Astrocyte (in vitro differentiated cells and primary cell): ENCODE data around the gene TMBIM1. TPM values are rescaled to one million over a fixed set of nuclear protein-coding genes. Genes with fewer than 3 reads are reported as not detected.

Experiments used
- DNase-seq: peaks from one replicate; pipeline ENCODE4 v3.0.0-alpha.2; 2010; ENCODE audit warnings: low read depth
- FAIRE-seq: peaks from 2 replicates; lab custom pipeline; 2011; peaks lifted over from hg19 to GRCh38; lab: Jason Lieb, UNC
- H2AFZ ChIP-seq: 2 replicates; pipeline ENCODE4 v1.6.0; 2012; ENCODE audit warnings: low read depth, low read length, inconsistent platforms
- H3K27ac ChIP-seq: 2 replicates; pipeline ENCODE4 v1.5.1; 2011; ENCODE audit warnings: low read depth, low read length, inconsistent platforms
- H3K27me3 ChIP-seq: 2 replicates; pipeline ENCODE4 v1.6.0; 2011; ENCODE audit warnings: low read length, inconsistent platforms; ENCODE audit not compliant: insufficient read depth
- H3K36me3 ChIP-seq: 2 replicates; pipeline ENCODE4 v1.5.1; 2011; ENCODE audit warnings: low read length, inconsistent platforms; ENCODE audit not compliant: insufficient read depth
- H3K4me1 ChIP-seq: 2 replicates; pipeline ENCODE4 v1.5.1; 2011; ENCODE audit warnings: low read length, inconsistent platforms; ENCODE audit not compliant: insufficient read depth
- H3K4me2 ChIP-seq: 2 replicates; pipeline ENCODE4 v1.6.0; 2012; ENCODE audit warnings: low read length, inconsistent platforms
- H3K4me3 ChIP-seq: 2 replicates; pipeline ENCODE4 v1.5.1; 2011; ENCODE audit warnings: low read depth, mild to moderate bottlenecking, low read length, inconsistent platforms; ENCODE audit not compliant: insufficient read depth
- H3K79me2 ChIP-seq: 2 replicates; pipeline ENCODE4 v1.6.0; 2012; ENCODE audit warnings: mild to moderate bottlenecking, low read length, inconsistent platforms; ENCODE audit not compliant: insufficient read depth
- H3K9ac ChIP-seq: 2 replicates; pipeline ENCODE4 v1.6.0; 2012; ENCODE audit warnings: mild to moderate bottlenecking, low read length, inconsistent platforms
- H3K9me3 ChIP-seq: 2 replicates; pipeline ENCODE4 v1.5.1; 2012; ENCODE audit warnings: low read depth, mild to moderate bottlenecking, low read length, inconsistent platforms; ENCODE audit not compliant: insufficient read depth
- H4K20me1 ChIP-seq: 2 replicates; pipeline ENCODE4 v1.6.0; 2012; ENCODE audit warnings: low read length, inconsistent platforms; ENCODE audit not compliant: insufficient read depth
- H3K27ac Mint-ChIP-seq: one replicate; pipeline ENCODE4 v1.8.0; 2021; ENCODE audit warnings: mild to moderate bottlenecking, mixed read lengths; ENCODE audit not compliant: unreplicated experiment
- H3K27me3 Mint-ChIP-seq: one replicate; pipeline ENCODE4 v1.8.0; 2021; ENCODE audit warnings: low read depth, mixed read lengths; ENCODE audit not compliant: unreplicated experiment
- H3K36me3 Mint-ChIP-seq: one replicate; pipeline ENCODE4 v1.8.0; 2021; ENCODE audit warnings: low read depth, mixed read lengths; ENCODE audit not compliant: unreplicated experiment
- H3K4me1 Mint-ChIP-seq: one replicate; pipeline ENCODE4 v1.8.0; 2021; ENCODE audit warnings: low read depth, mixed read lengths; ENCODE audit not compliant: unreplicated experiment
- H3K4me3 Mint-ChIP-seq: one replicate; pipeline ENCODE4 v1.8.0; 2021; ENCODE audit warnings: mild to moderate bottlenecking, moderate library complexity, mixed read lengths; ENCODE audit not compliant: unreplicated experiment
- H3K9me3 Mint-ChIP-seq: one replicate; pipeline ENCODE4 v1.8.0; 2021; ENCODE audit warnings: mild to moderate bottlenecking, mixed read lengths; ENCODE audit not compliant: unreplicated experiment
- CTCF ChIP-seq: IDR thresholded peaks from 2 replicates; pipeline ENCODE4 v1.5.1; 2011; ENCODE audit warnings: low read depth, mild to moderate bottlenecking, inconsistent platforms, low read length, moderate library complexity; ENCODE audit not compliant: insufficient read depth
- EZH2 ChIP-seq: IDR thresholded peaks from 2 replicates; pipeline ENCODE4 v1.6.1; 2012; ENCODE audit warnings: mild to moderate bottlenecking, low read length, inconsistent platforms; ENCODE audit not compliant: insufficient read depth
- total RNA-seq: library from RNA; stranded (reverse); gene quantifications from 2 replicates; pipeline ENCODE4 v1.2.1, GENCODE V29; 2021

TMBIM1 gene
- total RNA-seq, 1 donor from 2014 or later, result 37.2 TPM

- DNase-seq (no peak), FAIRE-seq (no peak)
- no peak overlapping the region for H3K27ac Mint-ChIP-seq
- H3K79me2 ChIP-seq, result no peaks in the 10 kb centered on the region
- no peaks in the 10 kb centered on the region for H3K36me3 Mint-ChIP-seq
- peaks cover 2% of the 10 kb centered on the region for H3K9me3 Mint-ChIP-seq
- no peaks in the 10 kb centered on the region for H3K36me3 ChIP-seq
- no peak overlapping the region for H3K4me3 Mint-ChIP-seq
- no peak overlapping the region for H3K4me2 ChIP-seq
- no peaks in the 10 kb centered on the region for H3K9me3 ChIP-seq
- no peaks in the 10 kb centered on the region for H4K20me1 ChIP-seq
- peaks cover 3% of the 10 kb centered on the region for H3K4me1 Mint-ChIP-seq
- H3K27me3 ChIP-seq, result no peaks in the 10 kb centered on the region
- no peak overlapping the region for H3K27ac ChIP-seq
- H3K4me1 ChIP-seq, result no peaks in the 10 kb centered on the region
- H2AFZ ChIP-seq, result no peak overlapping the region
- no peak overlapping the region for H3K9ac ChIP-seq
- no peak for TF ChIP-seq CTCF
- no peak overlapping the region for H3K4me3 ChIP-seq
- peaks cover 7% of the 10 kb centered on the region for H3K27me3 Mint-ChIP-seq
Observed at GRCh38 chr2:218310853-218311540, 18.7 kb upstream of the TMBIM1 start.

- Mint-ChIP-seq H3K4me1 (peaks cover 3% of the 10 kb centered on the region), H3K27me3 (peaks cover 11% of the 10 kb centered on the region), H3K36me3 (no peaks in the 10 kb centered on the region), H3K4me3 (peak overlapping the region; percentile 66), H3K9me3 (peaks cover 5% of the 10 kb centered on the region), H3K27ac (no peak overlapping the region)
- Histone ChIP-seq H3K9me3 (no peaks in the 10 kb centered on the region), H3K27ac (no peak overlapping the region), H3K4me3 (no peak overlapping the region), H3K79me2 (no peaks in the 10 kb centered on the region), H3K4me1 (no peaks in the 10 kb centered on the region), H3K9ac (no peak overlapping the region), H4K20me1 (no peaks in the 10 kb centered on the region), H3K4me2 (no peak overlapping the region), H3K36me3 (no peaks in the 10 kb centered on the region), H3K27me3 (no peaks in the 10 kb centered on the region), H2AFZ (no peak overlapping the region)
- no peak for DNase-seq
- TF ChIP-seq CTCF (no peak), EZH2 (no peak)
- no peak for FAIRE-seq
Observed at GRCh38 chr2:218307415-218308090, 15.2 kb upstream of the TMBIM1 start.
